ENCODE measurements around the gene PRCC.

The PRCC gene, protein sequence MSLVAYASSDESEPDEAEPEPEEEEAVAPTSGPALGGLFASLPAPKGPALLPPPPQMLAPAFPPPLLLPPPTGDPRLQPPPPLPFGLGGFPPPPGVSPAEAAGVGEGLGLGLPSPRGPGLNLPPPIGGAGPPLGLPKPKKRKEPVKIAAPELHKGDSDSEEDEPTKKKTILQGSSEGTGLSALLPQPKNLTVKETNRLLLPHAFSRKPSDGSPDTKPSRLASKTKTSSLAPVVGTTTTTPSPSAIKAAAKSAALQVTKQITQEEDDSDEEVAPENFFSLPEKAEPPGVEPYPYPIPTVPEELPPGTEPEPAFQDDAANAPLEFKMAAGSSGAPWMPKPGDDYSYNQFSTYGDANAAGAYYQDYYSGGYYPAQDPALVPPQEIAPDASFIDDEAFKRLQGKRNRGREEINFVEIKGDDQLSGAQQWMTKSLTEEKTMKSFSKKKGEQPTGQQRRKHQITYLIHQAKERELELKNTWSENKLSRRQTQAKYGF

GRCh38 chr1:156767101-156767878 lies at the start of gene PRCC:
TSS of gene PRCC (plus strand) at chr1:156767535. CDS start at chr1:156767772, 237 bp downstream.
- peak; percentile 73 for DNase-seq (ENCODE audit: low read depth)

GRCh38 chr1:156721131-156721530 lies 46.2 kb upstream of the PRCC start:
- no peak for DNase-seq (ENCODE audit: low read depth)

GRCh38 chr1:156721535-156721934 lies 45.8 kb upstream of the PRCC start:
- no peak for DNase-seq (ENCODE audit: low read depth)

DNA sequence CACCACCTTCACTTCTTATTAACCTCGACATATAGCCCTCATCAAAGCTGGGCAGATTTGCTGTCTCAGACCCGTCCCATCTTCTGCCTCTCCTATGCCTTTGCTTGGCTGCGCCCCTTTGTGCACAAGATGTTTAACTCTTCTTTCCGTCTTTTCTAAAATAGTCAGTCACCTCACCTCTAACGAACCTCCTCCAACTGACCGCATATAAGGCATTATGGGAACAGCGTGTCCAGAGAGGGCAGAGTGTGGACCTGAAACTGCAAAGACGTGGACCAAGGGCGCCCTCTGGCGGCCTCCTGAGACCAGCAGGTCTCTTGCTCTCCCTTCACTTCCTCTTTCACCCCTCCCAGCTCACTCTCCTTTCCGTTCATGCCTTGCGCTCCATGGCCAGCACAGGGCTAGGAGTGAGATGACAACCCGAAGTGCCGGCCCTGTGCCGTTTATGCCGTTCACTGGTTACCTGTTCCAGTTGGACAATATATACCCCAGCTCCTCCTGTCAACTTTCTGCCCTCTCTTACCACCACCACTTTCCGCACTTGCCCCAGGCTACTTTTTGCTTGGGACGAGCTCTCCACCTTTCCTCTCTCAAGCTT lies 41.6 kb upstream of the PRCC start:
- peak; percentile 62 for DNase-seq (ENCODE audit: low read depth)

- DNase-seq (ENCODE audit: low read depth) = no peak
Observed at GRCh38 chr1:156726549-156727226, 40.6 kb upstream of the PRCC start.

DNA sequence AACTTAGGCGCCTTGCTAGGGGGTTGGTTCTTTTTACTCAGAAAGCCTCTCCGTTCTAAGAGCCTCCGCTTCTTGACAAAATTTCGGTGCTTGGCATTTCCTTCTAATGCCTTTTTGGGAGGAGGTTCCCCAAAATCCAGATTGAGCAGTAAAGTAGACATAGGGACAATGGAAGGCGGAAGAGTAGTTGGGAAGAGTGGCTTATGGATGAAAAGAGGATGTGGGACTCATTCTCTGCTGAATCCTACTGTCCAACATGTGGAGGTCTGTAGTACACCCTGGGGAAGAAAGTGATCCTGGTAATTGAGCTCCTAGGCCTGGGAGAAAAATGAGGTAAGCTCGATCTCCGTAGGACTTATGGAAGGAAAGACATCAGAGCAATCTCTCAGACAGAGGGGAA lies 39.8 kb upstream of the PRCC start:
- DNase-seq (ENCODE audit: low read depth) = no peak

DNA sequence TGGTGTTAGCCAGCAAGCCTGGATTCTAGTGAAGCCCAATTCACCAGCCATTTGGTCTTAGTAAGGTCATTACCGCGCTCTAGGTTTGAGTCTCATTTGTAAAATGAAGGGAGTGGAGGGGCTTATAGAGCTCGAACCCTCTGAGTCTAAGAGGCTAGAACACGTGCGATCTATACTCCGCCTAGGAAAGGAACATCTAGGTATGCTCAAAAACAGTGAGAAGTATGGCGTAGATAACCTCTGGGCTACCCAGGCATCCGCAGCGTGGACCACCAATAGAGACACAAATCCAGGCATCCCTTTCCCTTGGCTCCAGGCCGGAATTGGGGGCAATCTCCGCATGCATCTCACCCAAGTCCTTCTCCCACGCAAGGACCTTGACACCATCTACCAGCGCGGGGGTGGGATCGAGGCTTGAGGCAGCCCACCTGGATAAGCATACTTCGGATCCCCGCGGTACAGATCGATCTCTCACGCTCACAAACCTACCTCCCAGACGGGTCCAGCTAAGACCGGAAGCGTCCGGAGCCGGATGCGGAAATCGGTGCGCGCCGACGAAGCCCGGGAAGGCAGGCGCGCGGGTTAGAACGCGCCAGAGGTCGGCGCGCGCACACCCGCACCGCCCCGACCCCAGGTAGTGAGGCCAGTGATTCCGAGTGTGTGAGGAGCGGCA lies 39.3 kb upstream of the PRCC start, which contains the start of gene METTL25B:
Gene METTL25B (plus strand): TSS at position 544 of the 673 bp plus-strand sequence. CDS start 636 bp downstream, outside the sequence.
- no peak for DNase-seq (ENCODE audit: low read depth)

DNA sequence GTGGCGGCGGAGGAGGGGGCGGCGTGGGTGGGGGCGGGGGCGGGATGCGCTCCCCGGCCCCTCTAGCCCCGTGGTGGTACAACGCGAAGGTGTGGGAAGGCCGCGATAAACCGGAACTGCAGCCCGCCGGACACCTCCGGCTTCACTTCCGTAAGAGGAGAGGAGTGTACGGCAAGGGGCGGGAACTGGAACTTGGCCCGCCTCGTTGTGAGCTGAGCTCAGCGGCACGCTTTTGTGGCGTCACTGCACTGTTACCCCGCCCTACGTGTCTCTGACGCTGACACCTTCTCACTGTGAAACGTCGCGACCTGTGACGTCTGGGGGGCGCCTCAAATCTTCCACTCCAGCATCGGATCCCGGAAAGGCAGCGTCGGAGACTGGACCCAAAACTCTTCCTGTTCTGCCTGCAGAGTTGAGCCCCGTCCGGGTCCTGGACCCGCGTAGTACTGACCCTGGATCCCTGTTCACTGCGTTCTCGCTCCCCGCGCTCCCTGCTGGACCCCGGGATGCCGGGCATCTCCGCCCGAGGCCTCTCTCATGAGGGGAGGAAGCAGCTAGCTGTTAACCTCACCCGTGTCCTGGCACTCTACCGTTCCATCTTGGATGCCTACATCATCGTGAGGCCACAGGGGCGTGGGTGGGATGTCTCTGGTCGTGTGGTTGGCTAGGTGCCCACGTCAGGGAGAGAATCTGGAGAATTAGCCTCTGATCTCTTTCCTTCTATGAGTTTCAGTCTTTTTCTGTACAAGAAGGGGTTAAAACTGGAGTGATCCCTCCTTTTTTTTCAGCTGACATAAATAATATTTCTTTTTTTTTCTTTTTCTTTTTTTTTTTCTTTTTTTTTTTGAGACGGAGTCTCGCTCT lies 38.5 kb upstream of the PRCC start, which contains the start of gene ISG20L2:
Gene ISG20L2 (minus strand): TSS at position 168 of the 864 bp plus-strand sequence. CDS start 1,114 bp downstream, outside the sequence.
- peak; percentile 79 for DNase-seq (ENCODE audit: low read depth)

- no peak for DNase-seq (ENCODE audit: low read depth)
Observed at GRCh38 chr1:156733989-156734584, 33.2 kb upstream of the PRCC start.

GRCh38 chr1:156738407-156738806 lies 28.9 kb upstream of the PRCC start:
- no peak for DNase-seq (ENCODE audit: low read depth)

DNA sequence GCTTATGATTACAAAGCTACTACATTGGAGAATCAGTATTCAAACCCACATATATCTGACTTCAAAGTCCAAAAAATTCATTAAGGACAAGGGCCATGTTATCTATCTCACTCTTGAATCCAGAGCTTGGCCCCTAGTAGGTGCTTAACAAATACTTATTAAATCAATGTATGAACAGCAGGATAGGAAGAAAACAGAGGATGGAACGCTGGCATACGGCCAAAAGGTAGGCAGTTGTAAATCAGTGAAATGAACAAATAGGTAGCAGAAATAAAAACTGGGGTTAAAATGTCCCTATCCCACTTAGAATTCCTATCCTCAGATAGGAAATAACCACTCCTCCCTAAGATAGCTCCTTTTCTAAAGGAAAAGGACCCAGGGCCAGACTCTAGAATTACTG lies 28.4 kb upstream of the PRCC start:
- DNase-seq (ENCODE audit: low read depth) = no peak

GRCh38 chr1:156740237-156740740 lies 27.0 kb upstream of the PRCC start:
- no peak for DNase-seq (ENCODE audit: low read depth)

DNA sequence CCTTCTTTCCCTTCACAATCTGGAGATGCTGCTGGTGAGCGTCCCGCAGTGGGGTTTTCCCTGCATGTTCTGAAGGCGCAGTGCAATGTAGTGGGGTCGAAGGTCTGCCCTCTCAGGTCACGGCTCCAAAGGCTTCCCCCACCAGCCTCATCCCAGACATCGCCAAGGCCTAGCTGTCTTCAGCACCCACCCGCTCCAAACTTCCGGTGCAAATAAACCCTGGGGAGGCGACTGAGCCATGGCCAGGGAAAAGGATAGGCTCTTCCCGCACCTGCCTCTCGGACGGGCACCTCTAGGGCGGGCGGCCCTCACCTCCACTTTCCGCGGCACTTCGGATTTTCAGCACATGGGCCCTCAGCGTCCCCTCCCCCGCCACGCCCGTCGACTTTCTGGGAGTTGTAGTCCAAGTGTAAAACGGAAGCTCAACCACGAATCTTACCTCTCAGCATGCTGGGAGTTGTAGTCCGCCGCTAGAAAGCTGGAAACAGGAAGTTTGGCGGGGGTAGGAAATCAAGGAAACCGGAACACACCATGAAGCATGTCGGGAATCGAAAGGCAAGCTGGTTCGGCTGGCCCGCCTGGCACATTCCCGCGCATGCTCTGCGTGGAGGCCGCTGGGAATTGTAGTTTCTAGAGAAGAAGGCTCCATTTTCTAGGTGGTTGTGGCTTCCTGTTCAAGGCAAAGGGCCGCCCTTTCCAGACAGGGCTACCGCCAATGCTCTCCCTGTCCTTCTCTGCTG lies 26.4 kb upstream of the PRCC start, which contains the start of gene MRPL24:
Gene MRPL24 (minus strand): TSS at position 348 of the 740 bp plus-strand sequence. CDS start 2,384 bp downstream, outside the sequence.
- peak; percentile 81 for DNase-seq (ENCODE audit: low read depth)

DNA sequence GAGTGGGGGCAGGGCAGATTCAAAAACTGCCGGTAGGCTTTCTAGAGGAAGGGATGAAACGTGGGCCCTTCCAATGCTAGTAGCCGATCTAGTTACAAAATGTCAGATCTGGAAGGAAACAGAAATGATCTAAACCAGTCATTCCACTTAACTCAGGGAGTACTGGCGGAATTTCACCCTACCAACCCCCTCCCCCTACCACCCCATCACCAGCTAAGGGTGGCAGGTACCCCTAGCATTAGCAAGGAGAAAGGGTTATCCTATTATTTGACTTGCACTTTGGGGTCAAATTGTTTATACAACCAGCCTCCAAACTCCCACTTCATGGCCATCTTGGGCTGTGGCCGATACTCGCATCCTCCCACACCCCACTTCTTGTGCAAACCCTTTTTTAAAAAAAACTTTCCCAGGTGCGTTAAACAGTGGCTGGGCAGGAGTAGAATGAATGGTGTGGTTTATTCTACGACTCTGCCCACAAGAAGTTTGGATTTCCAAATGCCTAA lies 25.8 kb upstream of the PRCC start:
- DNase-seq (ENCODE audit: low read depth) = no peak

GRCh38 chr1:156742017-156742416 lies 25.3 kb upstream of the PRCC start:
- no peak for DNase-seq (ENCODE audit: low read depth)

- DNase-seq (ENCODE audit: low read depth) = no peak
Observed at GRCh38 chr1:156742801-156743200, 24.5 kb upstream of the PRCC start.

- no peak for DNase-seq (ENCODE audit: low read depth)
Observed at GRCh38 chr1:156743367-156744302, 23.7 kb upstream of the PRCC start.

Measured in stimulated activated CD8-positive, alpha-beta memory T cell treated with anti-CD3 and anti-CD28 coated beads, Interleukin-15, amount 100 ng/mL, for 24 hours (primary cell).